ENCODE data around the gene KPNA3.

The KPNA3 gene

GRCh38 chr13:49792550-49793324, at the start of gene KPNA3:
Gene KPNA3 (minus strand): TSS chr13:49792682. CDS start chr13:49792506, 176 bp downstream.
- Mint-ChIP-seq H3K4me1 (ENCODE audit: low read depth) (peaks cover 37% of the 10 kb centered on the region), H3K9me3 (no peaks in the 10 kb centered on the region), H3K36me3 (ENCODE audit: low read depth) (peaks cover 17% of the 10 kb centered on the region), H3K4me3 (peak within 1 kb of the TSS; percentile 96), H3K27me3 (no peaks in the 10 kb centered on the region), H3K27ac (peak within 1 kb of the TSS; percentile 95)

GRCh38 chr13:49841964-49842363, 49.5 kb upstream of the KPNA3 start:
- Mint-ChIP-seq H3K4me1 (ENCODE audit: low read depth) (no peaks in the 10 kb centered on the region), H3K36me3 (ENCODE audit: low read depth) (no peaks in the 10 kb centered on the region), H3K4me3 (no peak overlapping the region), H3K27me3 (no peaks in the 10 kb centered on the region), H3K27ac (no peak overlapping the region), H3K9me3 (no peaks in the 10 kb centered on the region)

- Mint-ChIP-seq H3K27ac (no peak overlapping the region), H3K4me1 (ENCODE audit: low read depth) (no peaks in the 10 kb centered on the region), H3K4me3 (no peak overlapping the region)
Measured at GRCh38 chr13:49840675-49841074, 48.2 kb upstream of the KPNA3 start.

GRCh38 chr13:49840266-49840665, 47.8 kb upstream of the KPNA3 start:
- Mint-ChIP-seq H3K9me3 (no peaks in the 10 kb centered on the region), H3K27ac (no peak overlapping the region), H3K27me3 (no peaks in the 10 kb centered on the region)

More at GRCh38 chr13:49840675-49841074, 48.2 kb upstream of the KPNA3 start:
- Mint-ChIP-seq H3K36me3 (ENCODE audit: low read depth) (no peaks in the 10 kb centered on the region), H3K27me3 (no peaks in the 10 kb centered on the region), H3K9me3 (no peaks in the 10 kb centered on the region)

GRCh38 chr13:49838989-49839388, 46.5 kb upstream of the KPNA3 start:
- Mint-ChIP-seq H3K4me1 (ENCODE audit: low read depth) (no peaks in the 10 kb centered on the region), H3K9me3 (no peaks in the 10 kb centered on the region), H3K27ac (no peak overlapping the region), H3K36me3 (ENCODE audit: low read depth) (no peaks in the 10 kb centered on the region), H3K27me3 (no peaks in the 10 kb centered on the region), H3K4me3 (no peak overlapping the region)

More at GRCh38 chr13:49840266-49840665, 47.8 kb upstream of the KPNA3 start:
- Mint-ChIP-seq H3K36me3 (ENCODE audit: low read depth) (no peaks in the 10 kb centered on the region), H3K4me1 (ENCODE audit: low read depth) (no peaks in the 10 kb centered on the region), H3K4me3 (no peak overlapping the region)

GRCh38 chr13:49836516-49836915, 44.0 kb upstream of the KPNA3 start:
- H3K27me3 Mint-ChIP-seq = no peaks in the 10 kb centered on the region
- H3K4me1 Mint-ChIP-seq (ENCODE audit: low read depth) = no peaks in the 10 kb centered on the region
- H3K9me3 Mint-ChIP-seq = no peaks in the 10 kb centered on the region
- H3K27ac Mint-ChIP-seq = no peak overlapping the region
- H3K4me3 Mint-ChIP-seq = no peak overlapping the region
- no peaks in the 10 kb centered on the region for H3K36me3 Mint-ChIP-seq (ENCODE audit: low read depth)

GRCh38 chr13:49833402-49833801, 40.9 kb upstream of the KPNA3 start:
- H3K9me3 Mint-ChIP-seq = peaks cover 5% of the 10 kb centered on the region
- peaks cover 4% of the 10 kb centered on the region for H3K4me1 Mint-ChIP-seq (ENCODE audit: low read depth)
- H3K36me3 Mint-ChIP-seq (ENCODE audit: low read depth) = peaks cover 4% of the 10 kb centered on the region
- H3K27me3 Mint-ChIP-seq = peaks cover 5% of the 10 kb centered on the region
- no peak overlapping the region for H3K27ac Mint-ChIP-seq
- H3K4me3 Mint-ChIP-seq = no peak overlapping the region

GRCh38 chr13:49831455-49831854, 39.0 kb upstream of the KPNA3 start:
- no peak overlapping the region for H3K4me3 Mint-ChIP-seq
- H3K9me3 Mint-ChIP-seq = peaks cover 5% of the 10 kb centered on the region
- peaks cover 4% of the 10 kb centered on the region for H3K36me3 Mint-ChIP-seq (ENCODE audit: low read depth)
- peaks cover 4% of the 10 kb centered on the region for H3K4me1 Mint-ChIP-seq (ENCODE audit: low read depth)
- H3K27ac Mint-ChIP-seq = no peak overlapping the region
- H3K27me3 Mint-ChIP-seq = peaks cover 5% of the 10 kb centered on the region

GRCh38 chr13:49830721-49831120, 38.2 kb upstream of the KPNA3 start:
- H3K4me1 Mint-ChIP-seq (ENCODE audit: low read depth) = peaks cover 4% of the 10 kb centered on the region

GRCh38 chr13:49829715-49830114, 37.2 kb upstream of the KPNA3 start:
- peaks cover 4% of the 10 kb centered on the region for H3K36me3 Mint-ChIP-seq (ENCODE audit: low read depth)
- H3K27ac Mint-ChIP-seq = no peak overlapping the region
- H3K27me3 Mint-ChIP-seq = peaks cover 8% of the 10 kb centered on the region
- no peak overlapping the region for H3K4me3 Mint-ChIP-seq
- peaks cover 4% of the 10 kb centered on the region for H3K4me1 Mint-ChIP-seq (ENCODE audit: low read depth)
- peaks cover 5% of the 10 kb centered on the region for H3K9me3 Mint-ChIP-seq

More at GRCh38 chr13:49830721-49831120, 38.2 kb upstream of the KPNA3 start:
- no peak overlapping the region for H3K27ac Mint-ChIP-seq
- no peak overlapping the region for H3K4me3 Mint-ChIP-seq
- H3K36me3 Mint-ChIP-seq (ENCODE audit: low read depth) = peaks cover 4% of the 10 kb centered on the region
- peaks cover 5% of the 10 kb centered on the region for H3K9me3 Mint-ChIP-seq
- H3K27me3 Mint-ChIP-seq = peaks cover 8% of the 10 kb centered on the region

GRCh38 chr13:49828453-49828852, 36.0 kb upstream of the KPNA3 start:
- H3K4me1 Mint-ChIP-seq (ENCODE audit: low read depth) = peaks cover 4% of the 10 kb centered on the region
- H3K27ac Mint-ChIP-seq = no peak overlapping the region
- H3K4me3 Mint-ChIP-seq = no peak overlapping the region
- H3K9me3 Mint-ChIP-seq = peaks cover 5% of the 10 kb centered on the region
- peaks cover 8% of the 10 kb centered on the region for H3K27me3 Mint-ChIP-seq
- peaks cover 4% of the 10 kb centered on the region for H3K36me3 Mint-ChIP-seq (ENCODE audit: low read depth)

- H3K4me3 Mint-ChIP-seq = no peak overlapping the region
Measured at GRCh38 chr13:49827891-49828290, 35.4 kb upstream of the KPNA3 start.

GRCh38 chr13:49827336-49827735, 34.9 kb upstream of the KPNA3 start:
- peaks cover 4% of the 10 kb centered on the region for H3K4me1 Mint-ChIP-seq (ENCODE audit: low read depth)
- H3K36me3 Mint-ChIP-seq (ENCODE audit: low read depth) = peaks cover 4% of the 10 kb centered on the region
- H3K4me3 Mint-ChIP-seq = no peak overlapping the region
- peaks cover 5% of the 10 kb centered on the region for H3K9me3 Mint-ChIP-seq
- peaks cover 8% of the 10 kb centered on the region for H3K27me3 Mint-ChIP-seq
- H3K27ac Mint-ChIP-seq = no peak overlapping the region

More at GRCh38 chr13:49827891-49828290, 35.4 kb upstream of the KPNA3 start:
- Mint-ChIP-seq H3K36me3 (ENCODE audit: low read depth) (peaks cover 4% of the 10 kb centered on the region), H3K27me3 (peaks cover 8% of the 10 kb centered on the region), H3K4me1 (ENCODE audit: low read depth) (peaks cover 4% of the 10 kb centered on the region), H3K9me3 (peaks cover 5% of the 10 kb centered on the region), H3K27ac (no peak overlapping the region)

GRCh38 chr13:49821216-49822009, 28.9 kb upstream of the KPNA3 start:
- no peaks in the 10 kb centered on the region for H3K4me1 Mint-ChIP-seq (ENCODE audit: low read depth)
- no peak overlapping the region for H3K4me3 Mint-ChIP-seq
- peaks cover 20% of the 10 kb centered on the region for H3K27me3 Mint-ChIP-seq
- H3K27ac Mint-ChIP-seq = no peak overlapping the region
- H3K9me3 Mint-ChIP-seq = no peaks in the 10 kb centered on the region
- no peaks in the 10 kb centered on the region for H3K36me3 Mint-ChIP-seq (ENCODE audit: low read depth)

- H3K36me3 Mint-ChIP-seq (ENCODE audit: low read depth) = no peaks in the 10 kb centered on the region
- no peak overlapping the region for H3K27ac Mint-ChIP-seq
- H3K9me3 Mint-ChIP-seq = no peaks in the 10 kb centered on the region
- peaks cover 16% of the 10 kb centered on the region for H3K27me3 Mint-ChIP-seq
- H3K4me1 Mint-ChIP-seq (ENCODE audit: low read depth) = no peaks in the 10 kb centered on the region
- no peak overlapping the region for H3K4me3 Mint-ChIP-seq
Measured at GRCh38 chr13:49820591-49821215, 28.2 kb upstream of the KPNA3 start.
